ENCODE data around the gene TM9SF1.

The TM9SF1 gene, protein sequence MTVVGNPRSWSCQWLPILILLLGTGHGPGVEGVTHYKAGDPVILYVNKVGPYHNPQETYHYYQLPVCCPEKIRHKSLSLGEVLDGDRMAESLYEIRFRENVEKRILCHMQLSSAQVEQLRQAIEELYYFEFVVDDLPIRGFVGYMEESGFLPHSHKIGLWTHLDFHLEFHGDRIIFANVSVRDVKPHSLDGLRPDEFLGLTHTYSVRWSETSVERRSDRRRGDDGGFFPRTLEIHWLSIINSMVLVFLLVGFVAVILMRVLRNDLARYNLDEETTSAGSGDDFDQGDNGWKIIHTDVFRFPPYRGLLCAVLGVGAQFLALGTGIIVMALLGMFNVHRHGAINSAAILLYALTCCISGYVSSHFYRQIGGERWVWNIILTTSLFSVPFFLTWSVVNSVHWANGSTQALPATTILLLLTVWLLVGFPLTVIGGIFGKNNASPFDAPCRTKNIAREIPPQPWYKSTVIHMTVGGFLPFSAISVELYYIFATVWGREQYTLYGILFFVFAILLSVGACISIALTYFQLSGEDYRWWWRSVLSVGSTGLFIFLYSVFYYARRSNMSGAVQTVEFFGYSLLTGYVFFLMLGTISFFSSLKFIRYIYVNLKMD

DNA sequence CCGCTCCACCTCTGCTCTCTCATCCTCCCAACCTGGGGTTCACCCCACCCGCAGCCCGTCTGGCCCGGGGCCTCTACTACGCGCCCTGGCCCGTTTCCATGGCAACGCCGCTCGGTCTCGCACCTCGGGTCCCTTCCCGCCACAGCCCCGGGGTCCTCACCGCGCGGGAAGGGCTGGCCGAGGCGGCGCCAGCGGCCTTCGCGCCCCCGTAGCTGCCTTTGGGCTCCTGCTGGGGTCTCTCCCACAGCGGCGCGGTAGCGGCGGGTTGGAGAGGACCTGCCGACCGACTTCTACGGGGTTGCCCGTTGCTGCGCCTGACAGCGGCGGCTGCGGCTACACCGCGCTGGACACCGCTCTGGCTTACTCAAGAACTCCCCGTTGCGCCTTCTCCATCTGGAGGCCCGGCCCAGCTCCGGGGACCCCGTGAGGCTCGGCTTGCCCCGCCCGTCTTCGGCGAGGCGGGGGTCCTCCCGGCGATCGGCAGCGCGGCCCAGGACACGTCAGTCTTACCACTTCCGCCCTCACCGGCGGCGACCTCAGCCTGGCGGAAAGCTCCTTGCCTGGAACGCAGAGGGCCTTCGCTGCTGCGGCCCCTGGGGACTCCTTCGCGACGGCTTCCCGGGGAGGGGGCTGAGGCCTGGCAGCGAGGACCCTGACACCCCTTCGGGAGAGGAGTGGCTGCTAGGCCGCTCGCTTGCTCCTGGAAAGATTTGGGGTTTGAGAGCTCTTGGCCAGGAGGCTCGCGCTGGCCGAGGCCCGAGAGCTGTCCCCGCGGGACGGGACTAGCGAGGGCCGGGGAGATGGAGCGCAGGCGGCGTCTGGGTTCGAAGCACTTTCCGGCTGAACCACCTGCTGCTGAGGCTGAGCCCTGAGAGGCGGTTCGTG, at the start of gene TM9SF1:
TSS of gene TM9SF1 (minus strand) at position 256 of the 885 bp plus-strand sequence. CDS start 422 bp downstream, outside the sequence.
- Mint-ChIP-seq H3K4me3 (peak within 1 kb of the TSS; percentile 98), H3K27ac (peak within 1 kb of the TSS; percentile 98), H3K36me3 (peaks cover 52% of the 10 kb centered on the region), H3K4me1 (peaks cover 58% of the 10 kb centered on the region), H3K27me3 (no peaks in the 10 kb centered on the region), H3K9me3 (no peaks in the 10 kb centered on the region)
- CTCF ChIA-PET, result interaction anchor here (1.0 to 2.7 kb wide), 7 partner anchors 20 to 236 kb away, joined by 3 to 8 read pairs (median 5); partner anchors contain the start of genes CIDEB, IRF9, LTB4R2 and MDP1
- DNase-seq, result peak; percentile 94

DNA sequence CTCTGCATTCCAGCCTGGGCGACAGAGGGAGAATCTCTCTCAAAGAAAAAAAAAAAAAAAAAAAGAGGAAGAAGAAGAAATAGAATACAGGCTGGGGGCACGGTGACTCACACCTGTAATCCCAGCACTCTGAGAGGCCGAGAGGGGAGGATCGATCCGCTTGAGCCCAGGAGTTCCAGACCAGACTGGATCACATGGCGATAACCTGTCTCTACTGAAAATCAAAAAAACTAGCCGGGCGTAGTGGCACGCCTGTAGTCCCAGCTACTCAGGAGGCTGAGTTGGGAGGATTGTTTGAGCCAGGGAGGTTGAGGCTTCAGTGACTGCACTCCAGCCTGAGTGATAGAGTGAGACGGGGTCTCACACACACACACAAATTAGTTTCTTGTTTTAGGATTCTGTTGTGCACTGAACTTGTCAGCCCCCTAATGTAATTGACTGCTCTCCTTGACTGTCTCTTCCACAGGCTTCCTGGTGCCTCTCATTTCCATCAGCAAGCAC, 48.1 kb upstream of the TM9SF1 start:
- H3K4me1 Mint-ChIP-seq, result peaks cover 66% of the 10 kb centered on the region
- DNase-seq, result no peak
- CTCF ChIA-PET, result interaction anchor here (0.5 to 9.1 kb wide), 23 partner anchors 8 to 680 kb away, joined by 3 to 223 read pairs (median 5); partner anchors contain the start of genes CIDEB, DCAF11, DHRS1 and GMPR2
- H3K9me3 Mint-ChIP-seq, result no peaks in the 10 kb centered on the region
- peaks cover 28% of the 10 kb centered on the region for H3K36me3 Mint-ChIP-seq
- no peaks in the 10 kb centered on the region for H3K27me3 Mint-ChIP-seq
- peak overlapping the region; percentile 97 for H3K27ac Mint-ChIP-seq
- peak overlapping the region; percentile 81 for H3K4me3 Mint-ChIP-seq

DNA sequence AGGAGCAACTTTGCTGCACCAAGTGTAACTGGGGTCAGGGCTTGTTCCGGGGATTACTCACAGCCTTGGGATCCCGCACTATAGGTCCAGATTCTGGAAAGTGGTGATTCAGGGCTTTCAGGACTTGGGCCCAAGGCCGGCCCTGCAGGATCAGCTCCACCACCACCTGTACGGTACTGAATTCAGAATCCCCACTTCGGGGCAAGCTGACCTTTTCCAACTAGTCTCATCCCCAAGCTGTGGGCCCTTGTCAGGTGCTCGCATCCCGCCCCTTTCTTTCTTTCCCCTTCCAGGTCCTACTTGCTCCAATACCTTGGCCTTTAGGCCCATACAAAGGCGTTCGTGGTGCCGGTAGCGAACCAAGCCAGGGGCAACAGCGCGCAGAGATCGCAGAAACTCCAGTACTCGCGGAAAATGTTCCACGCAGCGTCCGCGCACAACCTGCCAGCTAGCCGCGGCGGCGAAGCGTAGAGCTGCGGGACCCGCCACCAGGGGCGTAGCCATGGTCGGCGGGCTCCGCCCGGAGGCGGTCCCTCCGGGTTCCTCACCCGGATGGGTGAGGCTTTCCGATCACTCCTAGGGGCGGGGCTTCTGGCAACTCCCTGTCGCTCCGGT, 46.7 kb upstream of the TM9SF1 start:
- no peaks in the 10 kb centered on the region for H3K27me3 Mint-ChIP-seq
- peak; percentile 96 for DNase-seq
- peak overlapping the region; percentile 97 for H3K27ac Mint-ChIP-seq
- peaks cover 42% of the 10 kb centered on the region for H3K36me3 Mint-ChIP-seq
- H3K9me3 Mint-ChIP-seq, result no peaks in the 10 kb centered on the region
- H3K4me1 Mint-ChIP-seq, result peaks cover 67% of the 10 kb centered on the region
- CTCF ChIA-PET, result interaction anchor here (0.7 to 9.1 kb wide), 26 partner anchors 8 to 189 kb away, joined by 3 to 223 read pairs (median 4); partner anchors contain the start of genes CHMP4A, CIDEB, DCAF11 and DHRS1
- peak overlapping the region; percentile 81 for H3K4me3 Mint-ChIP-seq

DNA sequence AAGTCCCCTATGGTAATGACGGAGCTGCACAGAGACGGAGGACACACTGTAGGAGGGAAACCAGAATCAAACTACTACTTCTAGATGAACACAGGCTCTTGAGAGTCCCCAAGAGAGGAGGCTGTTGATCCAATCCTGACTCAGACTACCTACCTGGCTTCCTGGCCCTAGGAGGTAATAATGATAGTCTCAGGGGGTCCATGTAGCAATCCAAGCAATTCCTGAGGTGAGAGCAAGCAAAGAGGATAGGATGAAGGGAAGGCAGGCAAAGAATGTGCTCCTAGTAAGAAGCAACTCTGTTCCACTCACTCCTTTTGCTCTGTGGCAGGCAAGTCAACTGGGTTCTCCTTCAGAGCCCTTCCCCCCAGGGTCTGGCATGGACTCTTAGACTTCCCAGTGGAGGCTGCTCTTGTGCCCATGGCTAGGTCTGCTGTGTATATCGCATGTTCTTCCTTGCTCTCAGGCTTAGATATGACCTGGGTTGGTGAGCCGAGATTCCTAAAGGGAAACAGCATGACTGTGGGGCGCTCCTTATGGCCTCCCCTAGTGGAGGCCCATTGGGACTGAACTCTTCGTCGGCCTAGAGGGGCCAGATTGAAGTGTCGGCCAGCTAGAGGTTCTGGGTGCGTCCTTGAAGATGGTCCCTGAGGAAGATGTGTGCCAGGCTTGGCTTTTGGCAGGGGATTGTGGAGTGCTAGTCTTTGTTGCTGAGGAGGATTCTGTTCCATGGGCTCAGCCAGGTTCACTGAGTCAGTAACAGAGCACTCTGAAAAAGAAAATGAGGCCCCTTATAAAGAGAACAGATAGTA, 45.1 kb upstream of the TM9SF1 start:
- Mint-ChIP-seq H3K4me3 (peak overlapping the region; percentile 81), H3K4me1 (peaks cover 71% of the 10 kb centered on the region), H3K27ac (peak overlapping the region; percentile 38), H3K27me3 (no peaks in the 10 kb centered on the region), H3K9me3 (no peaks in the 10 kb centered on the region), H3K36me3 (peaks cover 59% of the 10 kb centered on the region)
- CTCF ChIA-PET, result interaction anchor here (1.1 to 9.1 kb wide), 3 partner anchors 59 to 69 kb away, joined by 4 to 223 read pairs (median 17); partner anchors contain the start of genes CIDEB, DHRS1, LTB4R2 and NOP9
- DNase-seq, result no peak

DNA sequence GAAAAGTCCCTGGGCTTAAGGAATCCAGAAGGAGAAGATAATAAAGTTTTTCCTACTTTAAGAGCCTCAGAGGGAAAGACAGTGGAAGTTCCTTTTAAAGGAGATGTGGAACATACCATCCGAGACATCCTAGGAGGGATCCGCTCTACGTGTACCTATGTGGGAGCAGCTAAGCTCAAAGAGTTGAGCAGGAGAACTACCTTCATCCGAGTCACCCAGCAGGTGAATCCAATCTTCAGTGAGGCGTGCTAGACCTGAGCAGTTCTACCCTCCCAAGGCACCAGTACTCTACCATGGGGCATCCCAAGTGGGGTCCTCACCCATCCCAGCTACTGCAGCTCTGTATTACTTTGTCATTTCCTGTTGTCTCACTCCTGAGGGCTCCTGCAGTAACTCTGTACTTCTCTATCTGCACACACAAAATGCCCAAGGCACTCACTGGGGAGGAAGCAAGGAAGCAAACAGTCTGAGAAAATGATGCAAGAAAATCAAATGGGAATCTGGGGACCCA, 43.3 kb upstream of the TM9SF1 start:
- Mint-ChIP-seq H3K36me3 (peaks cover 75% of the 10 kb centered on the region), H3K27ac (peak overlapping the region; percentile 29), H3K9me3 (no peaks in the 10 kb centered on the region), H3K27me3 (no peaks in the 10 kb centered on the region), H3K4me1 (peaks cover 79% of the 10 kb centered on the region), H3K4me3 (no peak overlapping the region)
- CTCF ChIA-PET, result interaction anchor here (1.3 to 4.5 kb wide), 5 partner anchors 23 to 70 kb away, joined by 3 to 19 read pairs (median 6); partner anchors contain the start of genes CIDEB, LTB4R2 and MDP1
- no peak for DNase-seq

DNA sequence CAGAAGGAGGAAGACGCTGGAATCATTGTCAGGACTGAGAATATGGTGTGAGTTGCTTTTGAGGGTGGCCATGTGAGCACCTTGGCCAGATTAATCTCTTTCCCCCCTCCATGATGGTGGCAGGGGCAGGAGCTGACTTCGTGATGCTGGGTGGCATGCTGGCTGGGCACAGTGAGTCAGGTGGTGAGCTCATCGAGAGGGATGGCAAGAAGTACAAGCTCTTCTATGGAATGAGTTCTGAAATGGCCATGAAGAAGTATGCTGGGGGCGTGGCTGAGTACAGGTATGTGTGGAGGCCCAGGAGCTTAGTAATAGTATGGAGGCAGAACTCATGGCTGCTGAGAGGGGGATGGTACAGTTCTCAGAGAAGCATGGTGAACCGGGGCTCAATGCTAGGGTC, 42.9 kb upstream of the TM9SF1 start:
- Mint-ChIP-seq H3K9me3 (no peaks in the 10 kb centered on the region), H3K27ac (no peak overlapping the region), H3K36me3 (peaks cover 75% of the 10 kb centered on the region), H3K27me3 (no peaks in the 10 kb centered on the region), H3K4me3 (no peak overlapping the region), H3K4me1 (peaks cover 79% of the 10 kb centered on the region)
- CTCF ChIA-PET, result interaction anchor here (1.3 to 4.5 kb wide), 5 partner anchors 22 to 71 kb away, joined by 3 to 19 read pairs (median 6); partner anchors contain the start of genes CIDEB, LTB4R2 and MDP1
- no peak for DNase-seq

DNA sequence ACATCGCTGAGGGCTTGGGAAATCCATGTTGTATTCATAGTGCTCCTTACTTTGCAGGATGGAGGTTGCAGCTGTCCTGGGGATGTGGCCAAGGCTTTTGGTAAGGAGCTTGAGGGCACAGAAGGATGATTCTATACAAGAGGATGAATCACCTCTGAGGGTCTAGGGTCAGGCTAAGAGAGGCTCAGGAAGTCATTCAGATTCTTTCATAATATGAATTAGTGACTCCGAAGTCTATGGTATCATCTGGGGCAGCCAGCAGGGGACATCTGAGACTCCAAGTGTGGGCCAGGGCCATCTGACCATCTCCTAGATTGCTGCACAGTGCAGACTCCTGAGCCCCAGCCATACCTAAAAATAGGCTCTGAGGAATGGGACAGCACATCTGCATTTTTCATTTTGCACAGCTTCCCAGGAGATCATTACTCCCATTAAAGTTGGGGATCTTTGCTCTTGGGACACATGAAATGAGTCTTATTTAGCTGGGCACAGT, 42.3 kb upstream of the TM9SF1 start:
- Mint-ChIP-seq H3K4me3 (no peak overlapping the region), H3K36me3 (peaks cover 75% of the 10 kb centered on the region), H3K9me3 (no peaks in the 10 kb centered on the region), H3K27me3 (no peaks in the 10 kb centered on the region), H3K4me1 (peaks cover 80% of the 10 kb centered on the region), H3K27ac (no peak overlapping the region)
- CTCF ChIA-PET, result interaction anchor here (1.1 to 4.5 kb wide), 6 partner anchors 9 to 71 kb away, joined by 3 to 19 read pairs (median 6); partner anchors contain the start of genes CIDEB, LTB4R2 and MDP1
- no peak for DNase-seq

DNA sequence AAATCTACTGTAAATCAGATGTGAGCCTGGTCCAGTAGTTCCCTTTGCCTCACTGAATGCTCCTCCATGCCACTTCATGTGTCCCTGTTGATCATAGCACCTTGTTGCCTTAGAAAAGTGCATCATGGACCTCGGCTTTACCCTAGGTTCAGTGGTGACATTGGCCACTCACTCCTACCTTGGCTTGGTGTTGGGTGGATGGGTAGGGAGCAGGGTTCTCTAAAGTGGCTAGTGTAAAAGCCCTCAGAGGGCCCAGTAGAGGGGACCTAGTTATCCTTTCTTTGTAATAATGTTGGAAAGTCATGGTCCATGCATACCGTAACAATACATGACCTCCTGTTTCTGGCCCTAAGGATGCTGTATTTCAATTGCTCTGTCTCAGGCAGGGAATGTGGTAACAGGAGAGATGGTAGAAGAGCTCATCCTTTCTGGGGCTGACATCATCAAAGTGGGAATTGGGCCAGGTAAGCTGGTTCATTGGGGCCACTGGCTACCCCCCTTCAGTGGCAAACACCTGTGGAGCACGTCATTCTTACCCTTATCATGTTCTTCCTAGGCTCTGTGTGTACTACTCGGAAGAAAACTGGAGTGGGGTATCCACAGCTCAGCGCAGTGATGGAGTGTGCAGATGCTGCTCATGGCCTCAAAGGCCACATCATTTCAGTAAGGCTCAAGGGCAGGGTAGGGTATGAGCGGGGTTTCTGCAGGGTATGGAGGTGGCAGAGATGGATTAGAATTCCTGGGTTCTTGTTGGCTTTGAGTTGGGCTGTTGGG, 41.6 kb upstream of the TM9SF1 start:
- Mint-ChIP-seq H3K9me3 (no peaks in the 10 kb centered on the region), H3K4me1 (peaks cover 77% of the 10 kb centered on the region), H3K36me3 (peaks cover 72% of the 10 kb centered on the region), H3K4me3 (no peak overlapping the region), H3K27me3 (no peaks in the 10 kb centered on the region), H3K27ac (no peak overlapping the region)
- no peak for DNase-seq
- CTCF ChIA-PET, result interaction anchor here (1.1 to 4.5 kb wide), 6 partner anchors 8 to 72 kb away, joined by 3 to 19 read pairs (median 10); partner anchors contain the start of genes CIDEB, LTB4R2 and MDP1

DNA sequence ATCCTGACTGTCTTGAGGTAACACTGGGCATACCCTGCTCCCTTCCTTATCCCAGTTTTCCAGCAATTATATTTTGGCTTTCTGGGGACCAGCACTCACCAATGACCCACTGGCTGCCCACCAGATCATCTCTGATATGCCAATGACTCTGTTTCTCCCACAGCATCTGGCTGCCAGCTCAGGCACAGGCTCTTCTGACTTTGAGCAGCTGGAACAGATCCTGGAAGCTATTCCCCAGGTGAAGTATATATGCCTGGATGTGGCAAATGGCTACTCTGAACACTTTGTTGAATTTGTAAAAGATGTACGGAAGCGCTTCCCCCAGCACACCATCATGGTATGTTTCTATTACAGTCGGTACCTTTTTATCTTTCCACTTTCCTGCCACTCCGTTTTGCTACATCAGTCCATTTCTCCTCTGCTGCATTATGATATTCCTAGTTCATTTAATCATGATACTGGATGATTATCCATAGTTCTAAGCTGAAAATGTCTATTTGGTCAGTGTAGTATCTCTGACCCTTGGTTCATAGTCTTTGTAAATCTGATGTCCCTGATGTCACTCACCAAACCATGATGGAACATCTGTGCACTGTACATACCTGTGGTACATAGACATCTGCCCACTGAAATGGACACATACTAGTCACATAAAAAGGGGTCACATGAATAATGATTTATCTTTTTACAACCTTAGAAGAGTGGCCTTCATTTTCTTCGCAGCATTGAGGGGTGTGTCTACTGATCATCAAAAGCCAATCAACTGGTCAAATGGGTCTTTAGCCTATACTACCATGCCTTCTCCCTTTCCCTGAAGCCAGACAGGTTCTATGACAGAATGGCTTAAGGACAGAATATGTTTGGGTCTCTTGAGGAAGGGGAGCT, 40.8 kb upstream of the TM9SF1 start:
- Mint-ChIP-seq H3K4me3 (no peak overlapping the region), H3K27ac (no peak overlapping the region), H3K27me3 (no peaks in the 10 kb centered on the region), H3K9me3 (no peaks in the 10 kb centered on the region), H3K4me1 (peaks cover 78% of the 10 kb centered on the region), H3K36me3 (peaks cover 75% of the 10 kb centered on the region)
- CTCF ChIA-PET, result interaction anchor here (0.8 to 4.5 kb wide), 5 partner anchors 8 to 196 kb away, joined by 3 to 19 read pairs (median 6); partner anchors contain the start of genes CIDEB and MDP1
- DNase-seq, result no peak

DNA sequence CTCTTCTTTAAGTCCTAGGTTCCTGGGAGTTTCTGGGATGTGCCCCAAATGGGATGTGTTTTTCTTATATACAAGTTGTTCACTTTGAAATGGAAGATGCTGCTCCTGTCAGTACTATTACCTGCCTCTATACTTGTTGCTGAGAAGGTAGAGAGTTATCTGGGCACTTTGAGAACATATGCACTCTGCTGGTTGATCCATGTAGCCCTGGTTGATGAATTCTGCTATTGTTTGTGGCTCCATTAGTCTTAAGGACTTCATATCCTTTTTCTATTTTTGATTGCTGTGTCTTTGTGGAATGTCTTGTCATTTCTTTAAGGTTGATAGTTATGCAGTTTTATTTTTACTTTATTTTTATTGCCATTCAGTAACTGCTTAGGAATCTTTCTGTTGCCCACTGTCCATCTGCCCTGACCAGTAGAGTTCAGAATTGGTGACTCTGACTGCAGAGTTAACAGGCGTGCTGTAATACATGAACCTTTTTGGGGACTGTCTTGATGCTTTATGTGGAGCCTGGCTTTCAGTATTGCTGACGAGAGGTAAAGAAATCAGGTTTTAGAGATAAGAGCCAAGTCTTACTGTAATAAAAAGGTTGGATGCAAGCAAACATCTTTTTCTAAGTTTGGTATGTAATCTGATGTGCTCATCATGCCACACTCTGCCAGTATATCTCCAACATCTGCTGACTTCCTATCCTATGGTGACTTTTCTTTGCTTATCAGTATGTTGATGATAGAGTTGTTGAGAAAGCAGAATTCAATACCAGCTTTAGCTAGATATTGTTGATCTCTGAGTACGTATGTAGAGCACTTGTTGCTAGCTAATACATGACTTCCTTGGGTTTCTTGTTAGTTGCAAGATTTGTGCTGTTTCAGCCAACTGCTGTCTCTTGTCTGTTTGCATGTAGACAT, 39.1 kb upstream of the TM9SF1 start:
- no peaks in the 10 kb centered on the region for H3K9me3 Mint-ChIP-seq
- peaks cover 70% of the 10 kb centered on the region for H3K4me1 Mint-ChIP-seq
- H3K27me3 Mint-ChIP-seq, result no peaks in the 10 kb centered on the region
- CTCF ChIA-PET, result interaction anchor here (1.2 to 4.5 kb wide), 6 partner anchors 8 to 198 kb away, joined by 4 to 19 read pairs (median 10); partner anchors contain the start of genes CIDEB, LTB4R2 and TINF2
- no peak for DNase-seq
- H3K36me3 Mint-ChIP-seq, result peaks cover 61% of the 10 kb centered on the region
- H3K4me3 Mint-ChIP-seq, result peak overlapping the region; percentile 48
- peak overlapping the region; percentile 55 for H3K27ac Mint-ChIP-seq

Data from activated naive CD4-positive, alpha-beta T cell treated with anti-CD3 and anti-CD28 coated beads, Interleukin-2, amount 10 ng/mL, durations not matched to agents 7 days and 5 days (primary cell).